Prostate gland (tissue), 2 donors: Measurements from ENCODE around the gene PEAK1.

Source experiments
- POLR2A ChIP-seq: fragments of 450-650 bp; IDR thresholded peaks from one replicate; pipeline ENCODE4 v1.6.1; 2016; ENCODE audit warnings: antibody characterized with exemption, mild to moderate bottlenecking
- TF ChIP-seq, protein P1 (sequence below), 4 experiments: fragments of 200-600 bp in 2 of 4; fragments of 450-650 bp in 2 of 4; sonication (generic) in 2 of 4; IDR thresholded peaks; 1 replicate in 3 of 4; 2 replicates in 1 of 4; pipeline ENCODE4 v1.5.1; 2016 to 2019; ENCODE audit warnings: antibody characterized with exemption in 4 of 4, mild to moderate bottlenecking in 2 of 4, moderate library complexity in 2 of 4

DNA sequence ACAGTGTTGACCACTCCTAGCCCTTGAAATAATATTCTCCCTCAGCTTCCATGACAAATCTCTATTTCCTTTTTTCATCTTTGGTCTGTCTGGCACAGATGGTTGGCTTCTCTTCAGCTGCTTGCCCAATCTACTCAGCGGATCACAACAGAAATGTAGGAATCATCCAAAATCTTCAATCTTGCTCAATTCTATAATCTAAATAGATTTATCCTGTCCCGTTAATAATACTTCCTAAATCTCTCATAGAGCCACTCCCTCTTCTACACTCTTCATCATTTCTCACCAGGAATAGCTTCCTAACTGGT, 3.8 kb downstream of the PEAK1 start:
- TF ChIP-seq, protein P1, sequence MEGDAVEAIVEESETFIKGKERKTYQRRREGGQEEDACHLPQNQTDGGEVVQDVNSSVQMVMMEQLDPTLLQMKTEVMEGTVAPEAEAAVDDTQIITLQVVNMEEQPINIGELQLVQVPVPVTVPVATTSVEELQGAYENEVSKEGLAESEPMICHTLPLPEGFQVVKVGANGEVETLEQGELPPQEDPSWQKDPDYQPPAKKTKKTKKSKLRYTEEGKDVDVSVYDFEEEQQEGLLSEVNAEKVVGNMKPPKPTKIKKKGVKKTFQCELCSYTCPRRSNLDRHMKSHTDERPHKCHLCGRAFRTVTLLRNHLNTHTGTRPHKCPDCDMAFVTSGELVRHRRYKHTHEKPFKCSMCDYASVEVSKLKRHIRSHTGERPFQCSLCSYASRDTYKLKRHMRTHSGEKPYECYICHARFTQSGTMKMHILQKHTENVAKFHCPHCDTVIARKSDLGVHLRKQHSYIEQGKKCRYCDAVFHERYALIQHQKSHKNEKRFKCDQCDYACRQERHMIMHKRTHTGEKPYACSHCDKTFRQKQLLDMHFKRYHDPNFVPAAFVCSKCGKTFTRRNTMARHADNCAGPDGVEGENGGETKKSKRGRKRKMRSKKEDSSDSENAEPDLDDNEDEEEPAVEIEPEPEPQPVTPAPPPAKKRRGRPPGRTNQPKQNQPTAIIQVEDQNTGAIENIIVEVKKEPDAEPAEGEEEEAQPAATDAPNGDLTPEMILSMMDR (IDR thresholded peaks at IDR 0.05) = no peak
- no peak for TF ChIP-seq POLR2A
